Measurements from ENCODE around the gene ALPI.
"Not testable (repeated sequence)": the region's sequence is repeated elsewhere in the genome, so short reads cannot be mapped to it uniquely, and the experiment has no call there.

Gene ALPI

DNA sequence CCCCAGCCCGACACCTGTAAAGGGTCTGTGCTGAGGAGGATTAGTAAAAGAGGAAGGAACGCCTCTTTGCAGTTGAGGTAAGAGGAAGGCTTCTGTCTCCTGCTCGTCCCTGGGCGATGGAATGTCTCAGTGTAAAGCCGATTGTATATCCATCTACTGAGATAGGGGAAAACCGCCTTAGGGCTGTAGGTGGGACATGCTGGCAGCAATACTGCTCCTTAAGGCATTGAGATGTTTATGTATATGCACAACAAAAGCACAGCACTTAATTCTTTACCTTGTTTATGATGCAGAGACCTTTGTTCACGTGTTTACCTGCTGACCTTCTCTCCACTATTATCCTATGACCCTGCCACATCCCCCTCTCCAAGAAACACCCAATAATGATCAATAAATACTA is 32.5 kb upstream of the ALPI start:
- H3K4me3 ChIP-seq (ENCODE audit: low read length); H3K4me2 ChIP-seq (ENCODE audit: low read length); H3K4me1 ChIP-seq (ENCODE audit: control insufficient read depth, insufficient read depth, low read length); H3K36me3 ChIP-seq (ENCODE audit: insufficient read depth, low read length); H3K9me3 ChIP-seq (replicated peaks; ENCODE audit: low read length); H3K9ac ChIP-seq (ENCODE audit: low read depth, low read length): not testable (repeated sequence)
- peaks cover 70% of the 10 kb centered on the region for H3K27me3 ChIP-seq (ENCODE audit: control insufficient read depth, insufficient read depth, low read length)

DNA sequence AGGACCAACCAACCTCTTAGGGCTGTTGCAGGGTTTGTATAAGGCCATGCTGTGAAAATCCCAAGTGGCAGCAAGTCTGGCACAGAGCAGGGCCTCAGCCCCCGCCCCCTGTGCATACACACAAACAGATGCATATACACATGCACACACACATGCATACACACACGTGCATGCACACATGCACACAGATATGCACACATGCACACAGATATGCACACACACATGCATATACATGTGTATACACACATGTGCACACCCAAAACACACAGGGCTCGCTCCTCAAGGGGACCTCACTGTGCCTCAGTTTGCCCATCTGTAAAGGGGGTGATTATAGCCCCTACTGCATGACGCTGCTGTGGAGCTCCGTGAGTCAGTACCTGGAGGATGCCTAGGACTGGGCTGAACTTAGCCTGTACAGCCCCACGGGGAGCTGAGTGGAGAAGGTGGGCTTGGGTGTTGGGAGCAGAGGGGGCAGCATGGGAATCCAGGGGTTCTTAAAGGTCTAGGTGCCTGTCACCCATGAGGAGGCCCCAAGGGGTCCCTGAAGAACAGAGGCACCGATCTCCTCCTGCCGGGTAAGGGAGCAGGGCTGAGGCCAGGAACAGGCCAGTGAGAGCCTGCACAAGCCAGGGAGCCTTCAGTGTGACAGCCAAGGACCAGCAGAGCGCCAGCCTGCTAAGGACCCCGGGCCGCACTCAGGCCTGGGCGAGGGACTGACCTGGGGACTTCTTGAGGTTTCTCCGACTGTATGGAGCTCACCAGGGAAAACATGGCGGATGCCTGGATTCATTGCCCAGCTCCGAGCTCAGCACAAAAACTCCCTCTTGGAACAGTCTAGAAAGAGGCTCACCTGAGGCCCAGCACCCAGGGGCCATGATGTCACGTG is 24.0 kb upstream of the ALPI start:
- no peaks in the 10 kb centered on the region for H3K4me1 ChIP-seq (ENCODE audit: control insufficient read depth, insufficient read depth, low read length)
- no peak overlapping the region for H3K9ac ChIP-seq (ENCODE audit: low read depth, low read length)
- no peak overlapping the region for H3K4me2 ChIP-seq (ENCODE audit: low read length)
- no peaks in the 10 kb centered on the region for H3K36me3 ChIP-seq (ENCODE audit: insufficient read depth, low read length)
- no peak overlapping the region for H3K4me3 ChIP-seq (ENCODE audit: low read length)
- H3K27me3 ChIP-seq (ENCODE audit: control insufficient read depth, insufficient read depth, low read length) = peaks cover 12% of the 10 kb centered on the region
- H3K9me3 ChIP-seq (replicated peaks; ENCODE audit: low read length) = no peaks in the 10 kb centered on the region

DNA sequence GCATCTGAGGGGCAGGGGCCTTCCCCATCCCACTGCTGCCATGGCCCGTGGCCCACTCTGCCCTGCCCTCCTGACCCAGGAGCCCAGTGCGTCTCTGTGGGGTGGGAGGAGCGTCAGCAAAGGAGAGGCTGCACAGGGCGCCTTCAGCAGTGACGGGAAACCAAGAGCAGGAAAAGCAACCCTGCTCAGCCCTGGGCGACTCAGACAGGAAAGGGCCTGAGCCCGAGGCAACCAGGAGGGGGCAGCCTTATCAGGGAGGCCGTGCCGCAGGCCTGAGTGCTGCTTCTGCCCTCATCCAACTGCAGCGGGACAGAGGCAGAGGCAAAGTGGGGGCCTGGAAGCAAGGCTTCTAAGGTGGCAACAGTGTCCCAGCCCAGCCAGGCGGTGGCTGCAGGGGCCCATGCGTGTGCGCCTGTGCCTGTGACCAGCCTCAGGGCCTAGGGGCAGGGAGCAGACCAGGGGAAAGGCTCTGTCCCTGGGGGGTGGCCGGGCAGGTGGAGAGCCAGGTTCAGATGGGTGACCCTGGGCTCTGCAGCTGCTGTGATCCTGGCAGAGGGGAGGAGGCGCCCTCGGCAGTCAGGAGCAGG is 23.3 kb upstream of the ALPI start:
- Histone ChIP-seq H3K9me3 (replicated peaks; ENCODE audit: low read length) (no peaks in the 10 kb centered on the region), H3K36me3 (ENCODE audit: insufficient read depth, low read length) (no peaks in the 10 kb centered on the region), H3K27me3 (ENCODE audit: control insufficient read depth, insufficient read depth, low read length) (peaks cover 18% of the 10 kb centered on the region), H3K4me1 (ENCODE audit: control insufficient read depth, insufficient read depth, low read length) (no peaks in the 10 kb centered on the region), H3K4me3 (ENCODE audit: low read length) (no peak overlapping the region), H3K4me2 (ENCODE audit: low read length) (no peak overlapping the region), H3K9ac (ENCODE audit: low read depth, low read length) (no peak overlapping the region)

DNA sequence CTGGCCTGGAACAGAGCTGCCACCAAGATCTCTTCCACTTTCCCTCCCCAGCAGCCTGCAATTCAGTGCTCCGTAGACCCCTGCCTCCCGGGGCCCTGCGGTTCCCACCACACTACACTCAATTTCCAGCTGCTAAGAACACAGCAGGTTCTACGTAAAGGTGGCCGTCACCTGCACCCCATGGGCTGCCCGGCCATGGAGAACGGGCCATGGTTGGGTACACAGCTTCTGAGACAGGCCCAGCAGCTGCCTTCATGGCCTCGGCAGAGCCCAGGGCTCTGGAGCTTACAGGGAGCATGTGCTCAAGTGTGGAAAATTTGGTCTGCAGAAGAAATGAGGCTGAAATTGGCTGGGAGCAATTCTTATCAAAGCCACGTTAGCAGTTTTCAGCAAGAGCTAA is 22.3 kb upstream of the ALPI start:
- not testable (repeated sequence) for H3K4me1 ChIP-seq (ENCODE audit: control insufficient read depth, insufficient read depth, low read length); H3K4me2 ChIP-seq (ENCODE audit: low read length); H3K4me3 ChIP-seq (ENCODE audit: low read length); H3K9ac ChIP-seq (ENCODE audit: low read depth, low read length); H3K36me3 ChIP-seq (ENCODE audit: insufficient read depth, low read length); H3K9me3 ChIP-seq (replicated peaks; ENCODE audit: low read length)
- peaks cover 18% of the 10 kb centered on the region for H3K27me3 ChIP-seq (ENCODE audit: control insufficient read depth, insufficient read depth, low read length)

DNA sequence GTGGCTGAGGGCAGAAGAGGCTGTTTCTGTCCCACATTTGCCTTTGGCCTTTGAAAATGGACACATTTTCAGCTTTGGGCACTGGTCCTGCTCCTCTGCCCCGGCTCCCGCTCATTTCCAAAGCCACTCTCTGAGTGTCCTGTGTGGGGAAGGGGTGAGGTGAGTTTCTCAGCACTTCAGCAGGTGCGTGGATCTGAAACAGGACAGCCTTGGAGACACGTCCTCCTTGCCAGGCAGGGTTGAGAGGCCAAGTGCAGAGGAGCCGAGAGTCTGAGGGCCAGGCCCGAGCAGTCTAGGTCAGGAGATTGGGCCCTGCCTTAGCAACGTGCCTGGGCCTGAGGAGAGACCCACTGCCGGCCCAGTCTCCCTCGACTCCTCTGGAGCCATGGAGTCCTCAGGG is 21.9 kb upstream of the ALPI start:
- Histone ChIP-seq H3K36me3 (ENCODE audit: insufficient read depth, low read length) (no peaks in the 10 kb centered on the region), H3K4me2 (ENCODE audit: low read length) (no peak overlapping the region), H3K4me1 (ENCODE audit: control insufficient read depth, insufficient read depth, low read length) (no peaks in the 10 kb centered on the region), H3K4me3 (ENCODE audit: low read length) (no peak overlapping the region), H3K9ac (ENCODE audit: low read depth, low read length) (no peak overlapping the region), H3K9me3 (replicated peaks; ENCODE audit: low read length) (no peaks in the 10 kb centered on the region), H3K27me3 (ENCODE audit: control insufficient read depth, insufficient read depth, low read length) (peaks cover 21% of the 10 kb centered on the region)

DNA sequence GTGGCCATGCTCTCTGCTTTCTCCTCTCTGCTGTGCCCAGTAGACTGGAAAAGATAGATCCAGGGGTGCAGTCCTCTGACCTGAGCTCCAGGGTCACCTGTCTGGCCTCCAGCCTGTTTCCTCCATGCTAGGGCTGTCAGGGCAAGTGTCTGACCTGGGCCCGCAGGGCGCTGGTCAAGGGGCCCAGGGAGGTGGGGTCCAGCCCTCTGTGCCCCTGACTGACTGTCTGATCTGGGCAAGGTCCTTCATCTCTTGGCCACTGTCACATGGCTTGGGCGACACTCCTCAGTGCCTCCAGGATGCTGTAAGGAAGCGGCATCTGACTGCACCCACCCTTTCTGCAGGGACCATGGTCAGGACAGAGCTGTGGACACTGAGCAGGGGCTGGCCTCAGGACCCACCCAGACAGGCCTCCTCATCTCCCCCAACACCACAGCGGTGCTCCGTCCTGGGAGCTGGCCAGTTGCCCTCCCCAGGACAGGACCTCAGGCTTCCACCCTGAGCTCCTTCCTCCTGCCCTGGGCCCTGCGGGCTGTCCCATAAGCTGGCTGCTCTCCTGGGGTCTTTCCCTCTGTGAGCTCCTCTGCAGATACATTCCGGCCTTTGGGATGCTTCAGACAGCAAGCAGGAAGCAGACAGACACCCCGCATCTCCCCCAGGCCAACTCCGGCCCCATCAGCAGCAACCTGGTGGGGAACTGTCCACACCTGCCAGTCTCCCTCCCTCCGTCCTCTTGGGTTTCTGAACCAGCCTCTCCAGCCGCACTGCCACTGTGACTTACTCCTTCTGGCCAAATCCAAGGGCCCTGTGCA is 21.2 kb upstream of the ALPI start:
- no peak overlapping the region for H3K9ac ChIP-seq (ENCODE audit: low read depth, low read length)
- no peak overlapping the region for H3K4me3 ChIP-seq (ENCODE audit: low read length)
- H3K4me1 ChIP-seq (ENCODE audit: control insufficient read depth, insufficient read depth, low read length) = no peaks in the 10 kb centered on the region
- peaks cover 21% of the 10 kb centered on the region for H3K27me3 ChIP-seq (ENCODE audit: control insufficient read depth, insufficient read depth, low read length)
- H3K4me2 ChIP-seq (ENCODE audit: low read length) = no peak overlapping the region
- no peaks in the 10 kb centered on the region for H3K36me3 ChIP-seq (ENCODE audit: insufficient read depth, low read length)
- no peaks in the 10 kb centered on the region for H3K9me3 ChIP-seq (replicated peaks; ENCODE audit: low read length)

DNA sequence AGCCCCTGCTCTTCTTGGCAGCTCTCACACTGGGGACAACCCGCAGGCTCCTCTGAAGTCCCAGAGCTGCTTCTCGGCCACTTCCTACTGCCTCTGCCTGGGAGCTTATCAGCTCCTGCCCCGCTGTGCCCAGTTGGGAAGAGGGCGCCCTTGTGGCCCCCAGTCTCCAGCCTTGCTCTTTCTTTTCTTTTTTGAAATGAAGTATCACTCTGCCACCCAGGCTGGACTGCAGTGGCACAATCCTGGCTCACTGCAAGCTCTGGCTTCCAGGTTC is 20.6 kb upstream of the ALPI start:
- Histone ChIP-seq H3K4me1 (ENCODE audit: control insufficient read depth, insufficient read depth, low read length) (no peaks in the 10 kb centered on the region), H3K9me3 (replicated peaks; ENCODE audit: low read length) (no peaks in the 10 kb centered on the region), H3K27me3 (ENCODE audit: control insufficient read depth, insufficient read depth, low read length) (peaks cover 20% of the 10 kb centered on the region), H3K9ac (ENCODE audit: low read depth, low read length) (no peak overlapping the region), H3K36me3 (ENCODE audit: insufficient read depth, low read length) (no peaks in the 10 kb centered on the region), H3K4me3 (ENCODE audit: low read length) (no peak overlapping the region), H3K4me2 (ENCODE audit: low read length) (no peak overlapping the region)

DNA sequence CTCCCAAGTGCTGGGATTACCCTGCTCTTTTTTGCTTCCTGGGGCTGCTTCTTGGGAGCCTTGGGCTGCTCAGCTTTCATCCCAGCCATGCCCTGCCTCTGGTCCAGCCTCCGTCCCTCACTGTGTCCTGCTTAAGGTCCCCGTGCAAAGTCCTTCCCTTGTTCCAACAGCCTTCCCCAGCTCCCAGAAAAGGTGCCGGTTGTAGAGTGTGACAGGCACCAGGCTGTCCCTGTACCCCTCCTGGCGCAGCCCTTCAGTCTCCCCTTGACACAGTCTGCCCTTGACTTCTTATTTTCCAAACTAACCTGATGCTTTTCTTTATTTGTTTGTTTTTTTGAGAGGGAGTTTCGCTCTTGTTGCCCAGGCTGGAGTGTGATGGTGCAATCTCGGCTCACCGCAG is 20.1 kb upstream of the ALPI start:
- no peak overlapping the region for H3K9ac ChIP-seq (ENCODE audit: low read depth, low read length)
- H3K9me3 ChIP-seq (replicated peaks; ENCODE audit: low read length) = no peaks in the 10 kb centered on the region
- H3K36me3 ChIP-seq (ENCODE audit: insufficient read depth, low read length) = no peaks in the 10 kb centered on the region
- H3K4me1 ChIP-seq (ENCODE audit: control insufficient read depth, insufficient read depth, low read length) = no peaks in the 10 kb centered on the region
- H3K4me3 ChIP-seq (ENCODE audit: low read length) = no peak overlapping the region
- H3K27me3 ChIP-seq (ENCODE audit: control insufficient read depth, insufficient read depth, low read length) = peaks cover 20% of the 10 kb centered on the region
- no peak overlapping the region for H3K4me2 ChIP-seq (ENCODE audit: low read length)

DNA sequence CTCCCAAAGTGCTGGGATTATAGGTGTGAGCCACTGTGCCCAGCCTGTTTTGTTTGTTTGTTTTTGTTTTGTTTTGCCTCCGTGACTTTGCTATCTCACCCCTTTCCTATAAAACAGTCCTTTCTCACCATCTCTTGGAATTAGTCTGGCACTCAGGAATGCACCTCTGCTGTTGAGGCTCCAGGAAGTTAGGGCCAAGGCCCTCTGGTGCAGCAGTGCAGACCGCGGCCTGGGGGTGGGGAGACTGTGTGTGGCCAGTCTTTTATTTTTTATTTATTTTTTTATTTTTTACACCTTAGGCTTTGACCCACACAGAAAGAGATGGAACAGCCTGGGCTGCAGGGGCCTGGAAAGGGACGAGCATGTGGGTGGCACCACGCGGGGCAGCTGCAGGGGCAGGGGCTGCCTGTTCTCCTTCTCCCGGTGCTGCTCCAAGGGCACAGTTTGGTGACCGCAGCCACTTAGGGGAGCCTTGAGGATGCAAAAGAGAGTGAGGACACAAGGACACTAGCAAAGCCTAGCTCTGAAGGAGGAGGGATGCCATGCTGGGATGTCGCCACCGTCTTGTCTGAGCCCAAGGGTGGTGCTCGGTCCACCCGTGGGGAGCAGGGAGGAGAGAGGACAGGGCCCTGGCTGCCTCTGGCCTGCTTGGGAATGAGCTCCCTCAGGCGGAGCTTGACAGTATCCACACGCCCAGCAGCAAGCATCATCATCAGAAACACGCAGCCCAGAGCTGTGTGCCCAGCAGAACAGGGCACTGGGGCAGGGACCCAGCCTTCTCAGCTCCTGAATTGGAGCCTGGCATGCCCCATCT is 19.4 kb upstream of the ALPI start:
- no peaks in the 10 kb centered on the region for H3K36me3 ChIP-seq (ENCODE audit: insufficient read depth, low read length)
- no peak overlapping the region for H3K4me2 ChIP-seq (ENCODE audit: low read length)
- peaks cover 27% of the 10 kb centered on the region for H3K27me3 ChIP-seq (ENCODE audit: control insufficient read depth, insufficient read depth, low read length)
- H3K9ac ChIP-seq (ENCODE audit: low read depth, low read length) = no peak overlapping the region
- no peaks in the 10 kb centered on the region for H3K4me1 ChIP-seq (ENCODE audit: control insufficient read depth, insufficient read depth, low read length)
- H3K9me3 ChIP-seq (replicated peaks; ENCODE audit: low read length) = no peaks in the 10 kb centered on the region
- no peak overlapping the region for H3K4me3 ChIP-seq (ENCODE audit: low read length)

DNA sequence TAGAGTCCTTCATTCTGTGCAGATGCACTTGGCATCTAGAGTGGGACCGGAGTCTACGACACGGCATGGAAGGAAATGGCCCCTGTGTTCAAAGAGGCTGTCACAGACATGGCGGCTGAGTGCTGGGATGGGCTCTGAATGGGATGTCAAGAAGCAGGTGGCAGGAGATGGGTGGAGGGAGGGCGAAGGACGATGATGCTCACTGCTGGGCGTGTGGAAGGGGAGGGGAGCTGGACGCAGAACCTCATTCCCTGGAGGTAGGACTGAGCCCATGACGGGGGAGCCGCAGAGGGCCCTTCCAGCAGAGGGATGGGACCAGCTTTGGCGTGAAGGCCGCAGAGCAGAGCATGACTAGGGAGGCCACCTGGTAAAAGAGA is 18.8 kb upstream of the ALPI start:
- no peaks in the 10 kb centered on the region for H3K36me3 ChIP-seq (ENCODE audit: insufficient read depth, low read length)

DNA sequence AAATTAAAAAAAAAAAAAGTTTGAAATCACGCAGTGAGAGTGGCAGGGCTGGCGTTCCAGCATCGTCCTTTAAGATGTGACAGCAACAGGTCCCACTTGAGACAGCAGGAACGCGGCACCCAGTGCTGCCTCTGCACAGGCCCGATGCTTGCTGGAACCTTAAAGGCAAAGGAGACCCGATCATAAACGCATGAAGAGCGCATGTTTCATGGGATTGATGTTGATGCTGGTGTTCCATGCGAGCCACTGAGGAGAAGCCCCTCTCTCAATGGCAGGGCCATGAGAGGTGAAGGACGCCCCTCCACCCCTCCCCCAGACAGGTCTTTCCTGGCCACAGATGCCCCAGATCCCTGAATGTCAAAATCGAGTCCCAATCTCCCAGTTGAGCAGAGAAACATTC is 17.9 kb upstream of the ALPI start:
- no peaks in the 10 kb centered on the region for H3K4me1 ChIP-seq (ENCODE audit: control insufficient read depth, insufficient read depth, low read length)
- no peak overlapping the region for H3K4me2 ChIP-seq (ENCODE audit: low read length)
- peaks cover 22% of the 10 kb centered on the region for H3K27me3 ChIP-seq (ENCODE audit: control insufficient read depth, insufficient read depth, low read length)
- H3K4me3 ChIP-seq (ENCODE audit: low read length) = no peak overlapping the region
- H3K9me3 ChIP-seq (replicated peaks; ENCODE audit: low read length) = no peaks in the 10 kb centered on the region
- no peak overlapping the region for H3K9ac ChIP-seq (ENCODE audit: low read depth, low read length)
- no peaks in the 10 kb centered on the region for H3K36me3 ChIP-seq (ENCODE audit: insufficient read depth, low read length)

More for the DNA sequence above, 18.8 kb upstream of the ALPI start:
- no peak overlapping the region for H3K4me3 ChIP-seq (ENCODE audit: low read length)
- no peak overlapping the region for H3K4me2 ChIP-seq (ENCODE audit: low read length)
- H3K9ac ChIP-seq (ENCODE audit: low read depth, low read length) = no peak overlapping the region
- H3K9me3 ChIP-seq (replicated peaks; ENCODE audit: low read length) = no peaks in the 10 kb centered on the region
- H3K4me1 ChIP-seq (ENCODE audit: control insufficient read depth, insufficient read depth, low read length) = no peaks in the 10 kb centered on the region
- peaks cover 22% of the 10 kb centered on the region for H3K27me3 ChIP-seq (ENCODE audit: control insufficient read depth, insufficient read depth, low read length)
